Measurements from ENCODE around the gene OR1F1.
A peak's percentile ranks its signal among the peaks of the same experiment; 100 is the strongest.
"Not testable (repeated sequence)": the region's sequence is repeated elsewhere in the genome, so short reads cannot be mapped to it uniquely, and the experiment has no call there.

Gene OR1F1

DNA sequence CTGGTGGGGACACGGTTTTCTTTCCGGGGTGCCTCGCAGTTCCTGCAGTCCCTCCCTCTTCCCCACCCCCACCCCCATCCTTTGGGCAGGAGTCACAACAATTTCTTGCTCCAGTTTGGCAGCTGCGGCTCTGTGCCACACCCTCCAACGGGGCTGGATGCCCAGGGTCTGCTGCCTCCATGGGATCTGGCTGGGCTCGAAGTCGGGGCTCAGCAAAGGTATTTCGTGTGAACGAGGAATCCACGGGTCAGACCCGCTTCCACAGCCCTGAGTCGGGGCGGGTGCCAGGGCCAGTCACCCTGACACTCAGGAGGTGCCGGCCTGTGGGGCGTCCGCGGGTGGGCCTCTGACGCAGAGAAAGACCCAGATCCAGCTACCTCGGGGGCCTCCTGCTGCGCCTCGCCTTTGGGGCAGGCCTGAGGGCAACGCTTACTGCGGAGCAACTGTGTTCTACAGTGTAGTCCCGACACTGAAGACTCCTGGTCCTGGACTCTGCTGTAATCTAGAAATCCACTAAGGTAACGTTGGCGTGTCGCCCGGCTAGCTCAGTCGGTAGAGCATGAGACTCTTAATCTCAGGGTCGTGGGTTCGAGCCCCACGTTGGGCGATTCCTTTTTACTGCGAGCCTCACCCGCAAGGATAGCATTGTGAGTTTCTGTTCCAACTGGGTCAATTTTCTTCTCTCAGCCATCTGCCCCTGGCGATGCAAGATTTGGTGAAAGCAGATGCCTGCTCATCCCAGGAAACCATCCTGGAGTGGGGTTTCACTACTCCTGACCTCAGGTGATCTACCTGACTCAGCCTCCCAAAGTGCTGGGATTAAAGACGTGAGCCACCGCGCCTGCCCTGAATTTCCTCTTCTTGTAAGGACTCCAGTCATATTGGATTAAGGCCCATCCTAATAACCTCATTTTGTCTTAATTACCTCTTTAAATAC is 12.6 kb upstream of the OR1F1 start:
- DNase-seq, result peak; percentile 85

DNA sequence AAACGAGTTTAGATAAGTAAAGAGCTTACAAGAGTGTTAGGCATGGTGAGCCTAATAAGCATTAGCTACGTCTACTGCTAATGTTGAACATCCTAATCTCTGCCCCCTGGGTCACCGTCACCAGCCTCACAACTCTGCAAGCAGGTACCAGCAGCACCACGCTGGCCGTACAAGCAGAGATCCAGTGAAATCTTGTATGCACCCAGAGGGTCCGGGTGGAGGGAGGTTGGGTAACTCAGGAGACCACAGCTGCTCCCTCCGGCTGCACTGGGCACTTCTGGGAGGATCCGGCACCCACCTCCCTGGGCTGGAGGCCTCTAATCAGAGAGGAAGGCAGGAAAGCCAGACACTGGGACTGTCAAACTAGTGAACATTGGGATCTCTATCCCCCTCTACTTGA is 8.4 kb upstream of the OR1F1 start:
- no peak for DNase-seq

- DNase-seq, result peak; percentile 56
Observed at GRCh38 chr16:3180445-3180878, 7.5 kb upstream of the OR1F1 start.

DNA sequence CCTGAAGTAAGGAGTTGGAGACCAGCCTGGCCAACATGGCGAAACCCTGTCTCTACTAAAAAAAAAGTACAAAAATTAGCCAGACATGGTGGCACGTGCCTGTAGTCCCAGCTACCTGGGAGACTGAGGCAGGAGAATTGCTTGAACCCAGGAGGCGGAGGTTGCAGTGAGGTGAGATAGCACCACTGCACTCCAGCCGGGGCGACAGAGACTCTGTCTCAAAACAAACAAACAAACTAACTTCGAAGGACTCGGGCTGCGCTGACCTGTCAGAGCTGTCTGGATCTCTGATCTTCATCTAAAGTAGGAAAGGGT is 5.8 kb upstream of the OR1F1 start:
- not testable (repeated sequence) for DNase-seq

DNA sequence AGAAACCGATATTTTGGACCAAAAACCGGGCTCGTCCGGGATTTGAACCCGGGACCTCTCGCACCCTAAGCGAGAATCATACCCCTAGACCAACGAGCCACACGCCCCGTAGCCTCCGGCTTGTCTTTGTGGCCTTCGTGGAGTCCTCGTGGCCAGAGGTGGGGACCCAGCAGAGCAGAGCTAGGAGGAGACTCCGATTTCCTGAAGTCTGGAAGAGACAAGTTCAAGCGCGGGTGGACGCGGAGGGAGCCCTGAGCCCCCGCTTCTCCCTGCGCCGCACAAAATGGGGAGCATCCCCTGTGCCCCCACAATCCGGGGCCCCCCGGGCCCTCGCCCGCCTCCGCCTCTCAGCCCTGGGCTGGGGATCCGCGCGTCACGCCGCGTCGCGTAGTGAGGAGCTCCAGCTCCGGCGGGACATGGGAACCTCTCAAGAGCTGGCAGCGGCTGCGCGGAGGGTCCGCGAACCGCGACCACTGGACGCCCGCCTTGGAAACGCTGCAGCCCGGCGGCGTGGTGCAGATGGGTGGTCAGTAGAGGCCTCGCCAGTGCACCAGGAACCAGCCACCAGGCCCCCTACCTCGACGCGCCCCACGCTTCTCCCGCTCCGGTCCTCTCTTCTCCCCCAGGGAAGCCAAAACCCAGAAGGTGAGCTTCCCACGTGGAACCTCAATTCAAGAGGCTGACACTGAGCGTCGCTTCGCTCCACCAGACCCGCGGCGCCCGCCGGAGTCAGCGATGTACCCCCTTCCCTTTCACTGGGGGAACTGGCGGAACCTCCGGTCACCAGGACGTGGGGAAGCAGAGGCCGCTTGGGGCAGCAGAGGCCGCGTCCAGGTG is 5.2 kb upstream of the OR1F1 start:
- DNase-seq, result peak; percentile 86

- DNase-seq, result no peak
Observed at GRCh38 chr16:3183445-3184139, 4.4 kb upstream of the OR1F1 start.

DNA sequence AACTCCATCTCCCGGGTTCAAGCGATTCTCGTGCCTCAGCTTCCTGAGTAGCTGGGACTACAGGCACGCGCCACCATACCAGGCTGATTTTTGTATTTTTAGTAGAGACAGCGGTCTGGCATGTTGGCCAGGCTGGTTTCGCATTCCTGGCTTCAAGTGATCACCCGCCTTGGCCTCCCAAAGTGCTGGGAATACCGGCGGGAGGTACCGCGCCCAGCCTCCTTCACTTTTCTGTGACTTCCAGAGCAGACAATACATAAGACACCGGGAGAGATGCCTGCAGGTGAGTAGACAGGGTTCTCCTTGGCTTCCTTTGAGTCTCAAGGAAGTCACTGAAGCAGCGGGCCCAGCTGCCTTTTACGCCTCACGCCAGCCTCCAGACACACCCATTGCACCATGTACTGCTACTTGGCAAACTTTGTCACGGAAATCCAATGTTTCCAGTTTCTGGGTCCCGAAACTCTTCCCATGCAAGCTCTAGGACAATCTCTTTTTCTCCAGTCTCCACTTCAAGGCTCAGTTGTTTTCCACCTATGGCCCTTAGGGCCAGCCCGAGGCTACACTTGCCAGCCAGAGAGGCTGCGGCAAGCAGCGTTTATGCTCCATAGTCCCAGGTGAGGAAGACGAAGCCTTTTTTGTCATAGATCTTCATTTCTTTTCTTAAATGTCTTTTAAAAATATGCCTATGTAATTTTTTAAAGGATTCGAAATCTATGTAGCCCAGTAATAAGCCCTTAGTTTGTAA is 886 bp upstream of the OR1F1 start:
- no peak for DNase-seq

GRCh38 chr16:3188675-3188924 is 596 bp downstream of the OR1F1 start:
- DNase-seq, result no peak

- peak; percentile 83 for DNase-seq
Observed at GRCh38 chr16:3188925-3189825, 1.2 kb downstream of the OR1F1 start.

DNA sequence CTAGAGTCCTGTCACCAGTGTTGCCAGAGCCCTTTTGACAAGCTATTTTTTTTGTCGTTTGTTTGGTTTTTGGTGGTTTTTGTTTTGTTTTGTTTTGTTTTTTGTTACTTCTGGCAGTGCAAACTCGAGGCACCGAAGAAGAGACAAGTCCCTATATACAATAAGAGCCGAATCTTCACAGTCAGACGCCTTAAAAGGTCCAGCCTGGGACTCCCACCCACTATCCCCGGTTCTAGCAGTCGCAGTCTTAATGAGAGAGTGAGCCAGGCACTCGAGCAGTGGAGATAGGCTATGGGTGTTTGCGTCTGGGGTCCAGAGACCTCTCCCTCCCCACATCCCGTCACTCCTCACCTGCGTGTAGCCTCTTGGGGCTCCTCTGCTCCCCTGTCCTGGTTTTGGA is 1.9 kb downstream of the OR1F1 start:
- DNase-seq, result no peak

DNA sequence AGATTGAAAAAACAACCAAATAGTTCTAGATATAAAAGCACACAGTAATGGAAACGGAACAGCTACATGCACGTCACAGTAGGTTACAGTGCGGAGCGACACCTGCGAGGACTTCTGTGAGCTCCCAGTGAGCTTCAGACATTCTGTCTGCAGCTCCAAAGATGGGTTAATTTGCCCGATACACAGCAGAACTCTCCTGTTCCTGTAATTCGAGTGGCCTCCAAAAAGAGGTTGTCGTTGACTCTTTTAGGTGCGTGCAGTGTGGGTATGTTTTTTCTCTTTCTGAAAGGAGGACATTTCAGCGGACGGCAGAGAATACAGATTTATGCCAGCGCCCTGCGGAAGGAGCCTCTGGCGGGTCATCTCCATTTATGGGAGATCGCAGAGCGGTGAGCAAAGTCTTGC is 2.9 kb downstream of the OR1F1 start:
- DNase-seq, result peak; percentile 22

DNA sequence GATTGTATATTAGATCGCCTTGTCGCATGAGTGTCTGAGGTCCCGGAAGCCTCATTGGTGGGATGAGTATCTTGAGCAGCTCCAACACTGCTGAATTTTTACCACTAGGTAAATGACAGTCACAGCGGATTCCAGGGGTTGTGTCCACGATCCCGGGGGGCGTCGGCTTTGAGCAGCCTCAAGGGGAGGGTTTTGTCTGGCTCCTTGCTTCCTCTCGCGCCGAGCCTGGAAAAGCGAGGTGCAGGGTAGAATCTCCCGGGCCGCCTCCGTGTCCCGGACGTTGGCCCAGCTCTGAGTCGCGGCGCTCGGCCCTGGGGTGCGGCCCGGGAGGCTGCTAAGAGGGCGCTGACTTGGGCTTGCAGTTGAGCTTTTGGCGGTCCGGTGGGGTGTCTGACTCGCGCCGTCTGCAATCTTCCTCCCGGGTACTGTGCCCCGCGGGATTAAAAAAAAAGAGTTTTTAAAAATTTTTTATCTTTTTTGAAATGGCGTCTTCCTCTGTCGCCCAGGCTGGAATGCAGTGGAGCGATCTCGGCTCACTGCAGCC is 4.5 kb downstream of the OR1F1 start:
- no peak for DNase-seq

GRCh38 chr16:3193221-3194212 is 5.5 kb downstream of the OR1F1 start:
- no peak for DNase-seq

- no peak for DNase-seq
Observed at GRCh38 chr16:3194792-3195191, 6.8 kb downstream of the OR1F1 start.

DNA sequence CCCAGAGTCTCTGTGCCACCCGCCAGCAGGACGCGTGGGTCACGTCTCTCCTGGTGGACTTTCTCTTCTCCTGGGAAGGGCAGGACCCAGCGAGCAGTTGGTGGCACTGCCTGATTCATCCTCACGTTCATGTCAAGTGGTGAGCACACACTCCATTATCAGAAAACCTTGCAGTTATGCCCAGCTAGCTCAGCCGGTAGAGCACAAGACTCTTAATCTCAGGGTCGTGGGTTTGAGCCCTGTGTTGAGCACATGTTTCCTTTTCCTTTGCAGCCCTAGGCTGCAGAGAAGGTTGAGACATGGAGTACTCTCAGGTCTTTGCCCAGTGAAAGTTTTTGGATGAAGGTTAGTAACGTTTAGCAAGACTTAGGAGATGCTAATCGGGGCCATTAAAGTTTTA is 8.0 kb downstream of the OR1F1 start:
- DNase-seq, result no peak

- DNase-seq, result not testable (repeated sequence)
Observed at GRCh38 chr16:3197694-3198333, 9.8 kb downstream of the OR1F1 start.

GRCh38 chr16:3198334-3199072 is 10.5 kb downstream of the OR1F1 start:
- no peak for DNase-seq

- no peak for DNase-seq
Observed at GRCh38 chr16:3202903-3203539, 15.0 kb downstream of the OR1F1 start.
